ENCODE data around the gene PRPSAP2.

PRPSAP2 gene

GRCh38 chr17:18964018-18964351 is 106.1 kb downstream of the PRPSAP2 start:
- DNase-seq: no peak

- DNase-seq: no peak
Measured at GRCh38 chr17:18964550-18964949, 106.6 kb downstream of the PRPSAP2 start.

GRCh38 chr17:18965530-18966236 is 107.8 kb downstream of the PRPSAP2 start:
- no peak for DNase-seq

GRCh38 chr17:18966831-18967624 is 109.1 kb downstream of the PRPSAP2 start:
- no peak for DNase-seq

GRCh38 chr17:18967916-18968315 is 110.0 kb downstream of the PRPSAP2 start:
- no peak for DNase-seq

- no peak for DNase-seq
Measured at GRCh38 chr17:18968345-18968744, 110.4 kb downstream of the PRPSAP2 start.

GRCh38 chr17:18968945-18969887 is 111.3 kb downstream of the PRPSAP2 start:
- peak in 1 of 2 donors; percentile 3 for DNase-seq

GRCh38 chr17:18970582-18971480 is 112.9 kb downstream of the PRPSAP2 start:
- no peak for DNase-seq

- DNase-seq: no peak
Measured at GRCh38 chr17:18971801-18972200, 113.9 kb downstream of the PRPSAP2 start.

GRCh38 chr17:18974407-18975149 is 116.6 kb downstream of the PRPSAP2 start:
- no peak for DNase-seq

GRCh38 chr17:18975597-18975996 is 117.7 kb downstream of the PRPSAP2 start:
- DNase-seq: no peak

- no peak for DNase-seq
Measured at GRCh38 chr17:18976201-18976600, 118.3 kb downstream of the PRPSAP2 start.

GRCh38 chr17:18977021-18977420 is 119.1 kb downstream of the PRPSAP2 start:
- DNase-seq: no peak

- DNase-seq: no peak
Measured at GRCh38 chr17:18977646-18978045, 119.7 kb downstream of the PRPSAP2 start.

- DNase-seq: no peak
Measured at GRCh38 chr17:18978050-18978449, 120.1 kb downstream of the PRPSAP2 start.

GRCh38 chr17:18978655-18979054 is 120.7 kb downstream of the PRPSAP2 start:
- no peak for DNase-seq
